Endothelial cell of coronary artery (primary cell): ENCODE results near the gene KRT79. TPM values are rescaled to one million over a fixed set of nuclear protein-coding genes. Genes with fewer than 3 reads are reported as not detected.

ENCODE experiments used
- total RNA-seq: library from RNA; depleted of rRNA; stranded (reverse); fragments of >200 nt; gene quantifications from 2 replicates; pipeline ENCODE4 v1.2.3, GENCODE V29; 2014

The KRT79 gene
- 0.28 TPM in 1 of 2 replicates, not detected in the other for total RNA-seq

DNA sequence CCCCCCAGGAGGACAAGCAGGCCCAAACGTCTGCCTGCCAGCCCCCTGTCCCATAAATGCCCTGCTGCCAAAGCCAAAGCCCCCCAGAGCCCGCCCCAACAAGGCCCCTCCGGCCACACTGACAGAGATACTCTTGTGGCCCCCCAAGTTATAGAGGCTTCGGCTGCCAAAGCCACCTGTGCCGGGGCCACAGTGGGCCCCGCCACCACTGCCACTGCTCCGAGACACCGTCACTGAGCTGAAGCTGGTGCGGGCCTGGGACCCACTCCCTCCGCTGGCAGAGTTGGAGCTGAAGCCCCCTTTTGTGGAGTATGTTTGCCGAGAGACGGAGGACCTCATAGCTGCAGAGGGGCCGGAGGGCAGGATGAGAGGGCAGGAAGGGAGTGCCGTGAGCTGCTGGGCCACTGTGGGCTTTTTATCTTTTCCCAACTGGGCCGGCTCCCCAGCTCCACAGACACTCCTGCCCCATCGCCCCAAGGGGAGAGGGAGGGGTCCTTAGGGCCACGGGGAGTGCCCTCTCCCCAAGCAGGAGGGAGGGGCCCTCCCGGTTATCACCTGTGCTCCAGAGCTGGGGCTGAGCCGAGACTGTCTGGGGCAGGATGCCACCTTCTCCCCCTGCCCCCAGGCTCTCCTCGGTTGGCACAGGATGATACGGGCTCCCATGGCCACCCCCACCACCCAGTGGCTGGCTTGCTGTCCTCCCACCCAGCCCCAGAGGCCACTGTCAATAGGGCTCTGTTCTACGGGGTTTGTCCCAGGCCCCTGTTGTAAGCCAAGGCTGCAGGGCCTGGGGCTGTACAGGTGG is at the start of gene KRT79:
Gene KRT79 (minus strand): TSS at position 390 of the 805 bp plus-strand sequence. CDS start 51 bp downstream, at position 339.

DNA sequence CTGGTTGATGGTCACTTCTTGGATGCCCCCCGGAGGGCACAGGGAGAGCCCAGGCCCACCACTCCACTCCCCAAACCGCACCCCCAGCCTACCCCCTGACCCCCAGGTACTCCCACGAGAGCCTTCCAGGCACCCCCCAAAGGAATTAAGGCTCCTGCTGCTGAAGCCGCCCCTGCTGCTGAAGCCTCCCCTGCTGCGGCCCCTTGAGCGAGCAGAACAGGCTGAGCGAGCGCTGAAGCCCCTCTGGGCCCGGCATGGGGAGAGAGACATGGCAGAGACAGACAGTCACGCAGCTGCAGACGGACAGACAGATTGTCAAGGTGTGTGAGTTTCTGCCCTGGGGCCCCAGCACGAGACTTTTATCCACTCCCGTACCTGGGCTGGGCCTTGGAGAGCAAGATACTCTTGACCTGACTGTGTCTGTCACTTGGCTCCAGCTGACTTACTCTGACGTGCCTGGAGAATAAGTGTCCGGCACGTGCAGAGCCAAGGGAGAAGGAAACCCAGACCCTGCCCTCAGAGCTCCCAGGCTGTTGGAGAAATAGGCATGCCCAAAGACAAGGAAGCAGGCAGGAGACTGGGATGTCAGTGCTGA is 14.6 kb upstream of the KRT79 start, which contains the start of gene KRT78:
Gene KRT78 (minus strand): TSS at position 334 of the 595 bp plus-strand sequence. CDS start 64 bp downstream, at position 270.

DNA sequence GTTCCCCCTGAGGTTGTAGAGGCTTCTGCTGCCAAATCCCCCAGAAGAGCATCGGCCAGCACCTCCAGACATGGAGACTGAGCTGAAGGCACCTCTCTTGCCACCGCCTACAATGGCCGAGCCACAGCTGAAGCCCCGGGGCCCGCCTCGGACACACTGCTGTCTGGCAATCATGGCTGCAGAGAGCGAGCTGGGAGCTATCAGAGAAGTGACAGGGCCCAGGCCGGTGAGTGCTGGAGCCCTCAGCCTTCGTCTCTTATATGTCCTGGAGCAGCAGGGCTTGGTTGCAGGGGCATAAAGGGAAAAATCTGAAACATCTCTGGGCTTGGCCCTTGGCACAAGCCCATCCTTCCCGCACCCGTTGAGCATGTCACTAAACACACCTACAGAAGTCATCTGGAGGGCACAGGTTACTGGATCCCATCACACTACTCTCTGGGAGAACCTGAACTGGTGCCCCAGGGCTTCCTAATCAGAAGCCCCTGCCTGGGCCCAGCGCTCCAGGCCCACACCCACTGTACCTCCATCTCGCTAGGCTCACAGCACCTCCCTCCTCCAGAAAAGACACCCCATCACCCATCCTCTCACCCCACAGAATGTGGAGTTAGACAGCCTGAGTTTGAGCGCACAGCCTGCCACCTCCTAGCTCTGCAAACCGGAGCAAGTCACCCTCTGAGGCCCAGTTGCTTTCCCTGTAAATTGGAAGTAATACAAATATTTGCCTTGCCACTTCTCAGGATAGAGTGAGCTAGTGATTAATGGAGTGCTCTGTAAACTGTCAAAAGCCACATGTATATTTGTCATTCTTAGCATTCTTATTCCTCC is 20.0 kb downstream of the KRT79 start, which contains the start of gene KRT4:
Gene KRT4 (minus strand): TSS at position 232 of the 825 bp plus-strand sequence. CDS start 58 bp downstream, at position 174.

DNA sequence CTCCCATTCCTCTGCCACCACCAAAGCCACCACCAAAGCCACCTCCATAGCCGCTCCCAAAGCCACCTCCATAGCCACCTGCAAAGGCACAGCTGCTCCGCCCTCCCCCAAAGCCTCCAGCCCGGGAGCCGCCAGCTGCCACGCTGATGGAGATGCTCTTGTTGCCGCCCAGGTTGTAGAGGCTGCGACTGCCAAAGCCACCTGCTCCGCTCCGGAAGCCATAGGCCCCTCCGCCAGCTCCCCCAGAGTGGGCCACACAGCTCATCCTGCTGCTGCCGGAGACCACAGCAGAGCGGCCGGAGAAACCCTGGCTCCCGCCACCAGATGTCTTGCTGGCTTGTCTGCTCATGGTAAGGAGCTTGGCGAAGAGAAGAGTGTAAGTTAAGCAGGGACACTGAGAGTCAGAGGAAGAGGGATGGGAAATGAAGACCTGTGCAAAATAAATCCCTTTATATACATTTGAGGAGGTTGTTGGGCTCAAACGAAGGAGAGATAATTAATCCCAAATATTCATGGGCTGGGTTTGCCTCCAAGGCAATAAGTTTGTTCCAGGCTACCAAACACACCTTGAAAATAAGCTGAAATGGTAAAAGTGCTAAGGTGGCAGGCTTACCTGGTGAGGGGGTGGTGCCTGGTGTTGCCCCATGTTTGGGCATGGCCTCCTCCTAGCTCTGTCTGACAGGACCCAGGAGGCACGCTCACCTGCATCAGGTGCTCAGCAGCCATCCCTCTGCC is 38.2 kb downstream of the KRT79 start, which contains the start of gene KRT3:
Gene KRT3 (minus strand): TSS at position 424 of the 735 bp plus-strand sequence. CDS start 75 bp downstream, at position 349.

DNA sequence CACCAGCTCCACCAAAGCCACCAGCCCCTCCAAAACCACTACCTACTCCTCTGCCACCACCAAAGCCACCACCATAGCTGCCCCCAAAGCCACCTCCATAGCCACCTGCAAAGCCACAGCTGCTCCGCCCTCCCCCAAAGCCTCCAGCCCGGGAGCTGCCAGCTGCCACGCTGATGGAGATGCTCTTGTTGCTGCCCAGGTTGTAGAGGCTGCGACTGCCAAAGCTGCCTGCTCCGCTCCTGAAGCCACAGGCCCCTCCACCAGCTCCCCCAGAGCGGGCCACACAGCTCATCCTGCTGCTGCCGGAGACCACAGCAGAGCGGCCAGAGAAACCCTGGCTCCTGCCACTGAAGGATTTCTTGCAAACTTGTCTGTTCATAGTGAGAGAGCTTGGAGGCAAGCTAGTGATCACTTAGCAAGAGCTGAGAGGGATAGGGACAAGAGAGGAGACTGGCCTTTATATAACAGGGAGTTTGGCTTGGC is 57.2 kb downstream of the KRT79 start, which contains the start of gene KRT76:
Gene KRT76 (minus strand): TSS at position 433 of the 483 bp plus-strand sequence. CDS start 54 bp downstream, at position 379.

Other genes starting within 250 kb of the KRT79 start
- not detected in 2 replicates for gene KRT72, start 232.8 kb downstream of the KRT79 start, total RNA-seq
- gene KRT73, start 215.8 kb downstream of the KRT79 start, total RNA-seq: not detected in 2 replicates
- not detected in 2 replicates for gene KRT2, start 182.1 kb downstream of the KRT79 start, total RNA-seq
- gene KRT1, start 153.9 kb downstream of the KRT79 start, total RNA-seq: not detected in 2 replicates
- gene KRT77, start 130.8 kb downstream of the KRT79 start, total RNA-seq: not detected in 2 replicates
- gene KRT76, start 57.0 kb downstream of the KRT79 start, total RNA-seq: not detected in 2 replicates
- gene KRT3, start 38.2 kb downstream of the KRT79 start, total RNA-seq: not detected in 2 replicates
- not detected in 2 replicates for gene KRT4, start 20.2 kb downstream of the KRT79 start, total RNA-seq
- gene KRT78, start 14.7 kb upstream of the KRT79 start, total RNA-seq: not detected in 2 replicates
- gene KRT8, start 70.8 kb upstream of the KRT79 start, total RNA-seq: 9.2 and 20.7 TPM in 2 replicates
- 278 and 369 TPM in 2 replicates for gene KRT18, start 114.8 kb upstream of the KRT79 start, total RNA-seq
- gene EIF4B, start 172.1 kb upstream of the KRT79 start, total RNA-seq: 1,037 and 1,365 TPM in 2 replicates
- 19.8 and 33.7 TPM in 2 replicates for gene TNS2, start 215.8 kb upstream of the KRT79 start, total RNA-seq
- 16.6 and 23.3 TPM in 2 replicates for gene SPRYD3, start 245.1 kb upstream of the KRT79 start, total RNA-seq